ENCODE data around the gene COX15. TPM values are rescaled to one million over a fixed set of nuclear protein-coding genes. Genes with fewer than 3 reads are reported as not detected.

COX15 gene
- total RNA-seq (10 to 100 TPM; 49.6 to 89.7 (median 64.8) TPM), polyA plus RNA-seq (10 to 100 TPM; 13.4 to 59.4 (median 22.2) TPM)
- long read RNA-seq, donor 1, transcript COX15-201 (9 exons, 2,356 nt): major isoform, 9 of 31 reads
- long read RNA-seq, donor 1, partial matches to known transcripts: 19 of 31 reads
- long read RNA-seq, donor 1, other reads (novel, unspliced or antisense): 0 of 31 reads
- long read RNA-seq, donor 2, transcript COX15-201 (9 exons, 2,356 nt): major isoform, 9 of 19 reads
- long read RNA-seq, donor 2, partial matches to known transcripts: 9 of 19 reads
- long read RNA-seq, donor 2, other reads (novel, unspliced or antisense): 0 of 19 reads
- long read RNA-seq, donor 3, transcript COX15-201 (9 exons, 2,356 nt): major isoform, 12 of 13 reads
- long read RNA-seq, donor 3, partial matches to known transcripts: 0 of 13 reads
- long read RNA-seq, donor 3, other reads (novel, unspliced or antisense): 0 of 13 reads
- long read RNA-seq, donor 4, transcript COX15-201 (9 exons, 2,356 nt): major isoform, 19 of 33 reads
- long read RNA-seq, donor 4, partial matches to known transcripts: 5 of 33 reads
- long read RNA-seq, donor 4, other reads (novel, unspliced or antisense): 6 of 33 reads
- long read RNA-seq, donor 5, transcript COX15-201 (9 exons, 2,356 nt): major isoform, 97 of 129 reads
- long read RNA-seq, donor 5, transcript COX15-202 (9 exons, 2,788 nt): minor isoform, 9 of 129 reads
- long read RNA-seq, donor 5, partial matches to known transcripts: 6 of 129 reads
- long read RNA-seq, donor 5, other reads (novel, unspliced or antisense): 16 of 129 reads
- long read RNA-seq, donor 6, transcript COX15-201 (9 exons, 2,356 nt): major isoform, 17 of 23 reads
- long read RNA-seq, donor 6, partial matches to known transcripts: 3 of 23 reads
- long read RNA-seq, donor 6, other reads (novel, unspliced or antisense): 3 of 23 reads
- long read RNA-seq, donor 7, transcript COX15-201 (9 exons, 2,356 nt): major isoform, 6 of 7 reads
- long read RNA-seq, donor 7, partial matches to known transcripts: 0 of 7 reads
- long read RNA-seq, donor 7, other reads (novel, unspliced or antisense): 0 of 7 reads
- long read RNA-seq, donor 8, transcript COX15-201 (9 exons, 2,356 nt): major isoform, 12 of 20 reads
- long read RNA-seq, donor 8, partial matches to known transcripts: 7 of 20 reads
- long read RNA-seq, donor 8, other reads (novel, unspliced or antisense): 0 of 20 reads
- long read RNA-seq, donor 9, transcript COX15-201 (9 exons, 2,356 nt): major isoform, 15 of 19 reads
- long read RNA-seq, donor 9, partial matches to known transcripts: 0 of 19 reads
- long read RNA-seq, donor 9, other reads (novel, unspliced or antisense): 0 of 19 reads
- long read RNA-seq, donor 10, transcript COX15-201 (9 exons, 2,356 nt): major isoform, 5 of 5 reads
- long read RNA-seq, donor 10, partial matches to known transcripts: 0 of 5 reads
- long read RNA-seq, donor 10, other reads (novel, unspliced or antisense): 0 of 5 reads

GRCh38 chr10:99732033-99732842 is at the start of gene COX15, which contains the start of gene CUTC:
TSS of gene COX15 (minus strand) at chr10:99732127. CDS start at chr10:99732049, 78 bp downstream.
TSS of gene CUTC (plus strand) at chr10:99732234. CDS start at chr10:99732349, 115 bp downstream.
- peak; percentile 96 to 98 (median 97) for DNase-seq
- 0 to 2% (median 0%) methylated on average over 8 to 73 of the region's 73 CpGs for WGBS, 4 donors
- Histone ChIP-seq H3K27ac (peak within 1 kb of the TSS; percentile 84 to 97 (median 94)), H3K36me3 (replicated peaks in 1 of 2) (peaks cover 0 to 9% of the 10 kb centered on the region in 2 donors), H3K9me3 (replicated peaks in 1 of 3) (no peaks in the 10 kb centered on the region), H3K4me3 (peak within 1 kb of the TSS; percentile 48 to 88 (median 82)), H3K27me3 (no peaks in the 10 kb centered on the region), H3K4me1 (replicated peaks in 1 of 2) (peaks cover 10 to 21% of the 10 kb centered on the region in 2 donors)
- intact Hi-C loops (cut with DNase I): no loop called here
- TF ChIP-seq POLR2A (IDR thresholded peaks at IDR 0.05) (peak; percentile 23 to 88), CTCF (IDR thresholded peaks at IDR 0.05) (peak; percentile 31 to 63 (median 50))

- WGBS, 4 donors: 31 to 47% (median 35%) methylated on average over 4 of the region's 4 CpGs
- intact Hi-C loops (cut with DNase I): no loop called here
- no peaks in the 10 kb centered on the region for H3K27me3 ChIP-seq
- TF ChIP-seq POLR2A (IDR thresholded peaks at IDR 0.05) (no peak), CTCF (IDR thresholded peaks at IDR 0.05) (no peak)
- peak overlapping the region in 4 of 5 donors; percentile 31 to 64 (median 44) for H3K27ac ChIP-seq
- H3K4me1 ChIP-seq (replicated peaks in 1 of 2): peaks cover 5% of the 10 kb centered on the region in 2 donors
- H3K4me3 ChIP-seq: no peak overlapping the region
- H3K36me3 ChIP-seq (replicated peaks in 1 of 2): no peaks in the 10 kb centered on the region
- H3K9me3 ChIP-seq (replicated peaks in 1 of 3): no peaks in the 10 kb centered on the region
- DNase-seq: no peak
Measured at GRCh38 chr10:99779335-99779734, 47.4 kb upstream of the COX15 start.

- TF ChIP-seq POLR2A (IDR thresholded peaks at IDR 0.05) (no peak), CTCF (IDR thresholded peaks at IDR 0.05) (no peak)
- no peak overlapping the region for H3K4me3 ChIP-seq
- no peak for DNase-seq
- H3K27ac ChIP-seq: no peak overlapping the region
- WGBS, 4 donors: 91 to 100% (median 97%) methylated on average over 1 of the region's 1 CpG
- no peaks in the 10 kb centered on the region for H3K9me3 ChIP-seq (replicated peaks in 1 of 3)
- H3K27me3 ChIP-seq: no peaks in the 10 kb centered on the region
- peaks cover 5% of the 10 kb centered on the region in 2 donors for H3K4me1 ChIP-seq (replicated peaks in 1 of 2)
- no peaks in the 10 kb centered on the region for H3K36me3 ChIP-seq (replicated peaks in 1 of 2)
- intact Hi-C loops (cut with DNase I): no loop called here
Measured at GRCh38 chr10:99777918-99778714, 46.2 kb upstream of the COX15 start.

All from adrenal gland (tissue), 19 donors.